Measurements from ENCODE around the gene ANKS1B. TPM values are rescaled to one million over a fixed set of nuclear protein-coding genes. Genes with fewer than 3 reads are reported as not detected.

The ANKS1B gene
- polyA plus RNA-seq, 3 donors: 4.2 to 5.4 (median 4.8) TPM

DNA sequence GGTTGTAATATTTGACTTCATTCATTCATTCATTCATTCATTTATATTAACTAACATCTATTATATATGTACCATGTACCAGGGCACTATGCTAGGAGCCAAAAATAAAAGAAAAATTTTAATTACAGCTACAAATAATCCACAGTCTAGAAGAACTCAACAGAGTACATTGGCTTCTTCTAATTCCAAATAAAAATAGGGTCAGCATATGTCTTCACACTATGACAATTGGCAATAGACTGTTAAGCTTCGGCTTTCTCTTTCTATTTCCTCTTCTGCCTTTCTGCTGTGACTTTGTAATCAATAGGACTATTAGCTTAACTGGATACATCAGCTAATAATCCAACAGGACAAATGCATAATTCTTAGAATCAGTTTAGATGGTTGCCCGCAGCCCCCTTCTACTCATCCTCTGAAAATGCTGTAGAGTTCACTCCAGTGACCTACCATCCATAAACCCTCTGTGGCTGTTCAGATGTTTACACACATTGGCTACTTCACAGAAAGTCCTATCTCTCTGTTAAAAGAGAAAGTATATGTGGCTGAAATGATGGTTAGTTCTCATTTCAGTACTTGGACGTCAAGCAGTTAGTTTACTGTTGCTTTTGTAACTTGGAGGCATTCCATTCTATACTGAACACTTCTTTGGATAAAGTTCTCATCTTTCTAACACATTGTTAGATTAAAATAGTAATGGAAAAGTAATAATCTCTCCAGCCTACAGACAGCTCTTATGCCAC, 782.7 kb downstream of the ANKS1B start:
- no peak for DNase-seq

DNA sequence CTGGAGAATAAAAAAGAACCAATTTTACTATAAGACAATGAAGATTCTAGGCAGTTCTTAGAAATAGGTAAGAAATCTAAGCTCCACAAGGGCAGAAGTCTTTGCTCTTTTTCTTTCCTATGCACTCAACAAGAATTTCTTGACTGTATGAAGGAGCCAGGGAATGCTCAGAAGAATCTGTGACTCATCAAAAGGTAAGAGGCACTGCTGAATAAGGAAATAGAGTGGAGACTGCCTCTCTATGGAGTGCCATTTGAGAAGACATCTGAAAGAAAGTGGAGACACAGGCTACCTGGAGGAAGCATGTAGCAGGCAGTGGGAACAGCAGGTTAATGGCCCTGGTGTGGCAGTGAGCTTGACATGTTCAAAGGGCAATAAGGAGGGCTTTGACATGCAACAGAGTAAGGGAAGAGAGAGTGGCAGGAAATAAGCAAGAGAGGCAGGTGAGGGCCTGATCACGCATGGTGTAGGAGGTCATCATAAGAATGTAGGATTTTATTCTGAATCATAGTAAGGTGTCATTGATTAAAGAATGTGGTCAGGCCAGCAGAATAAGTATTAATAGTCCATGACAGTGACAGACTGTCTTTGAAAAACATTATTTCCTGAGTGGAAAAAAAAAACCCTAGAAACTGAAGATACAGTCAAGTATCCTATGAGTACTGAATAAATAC, 783.9 kb downstream of the ANKS1B start:
- no peak for DNase-seq

DNA sequence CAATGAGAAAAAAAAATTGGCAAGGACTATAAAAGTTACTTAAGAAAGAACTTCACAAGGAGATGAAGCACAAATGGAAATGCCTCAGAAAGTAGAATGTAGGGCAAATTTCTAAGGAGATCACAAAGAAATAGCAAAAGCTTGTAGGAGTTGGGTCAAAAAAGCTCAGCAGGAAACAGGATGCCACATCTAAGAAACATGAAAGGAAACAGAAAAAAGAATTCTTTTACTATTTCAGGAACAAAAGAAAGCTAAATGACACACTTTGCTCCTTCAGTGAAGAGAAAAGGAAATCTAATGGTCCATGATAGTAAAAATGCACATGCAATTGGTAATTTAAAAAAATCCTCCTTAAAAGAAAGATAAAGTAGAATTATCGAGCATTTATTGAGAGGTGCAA, 789.3 kb downstream of the ANKS1B start:
- no peak for DNase-seq

DNA sequence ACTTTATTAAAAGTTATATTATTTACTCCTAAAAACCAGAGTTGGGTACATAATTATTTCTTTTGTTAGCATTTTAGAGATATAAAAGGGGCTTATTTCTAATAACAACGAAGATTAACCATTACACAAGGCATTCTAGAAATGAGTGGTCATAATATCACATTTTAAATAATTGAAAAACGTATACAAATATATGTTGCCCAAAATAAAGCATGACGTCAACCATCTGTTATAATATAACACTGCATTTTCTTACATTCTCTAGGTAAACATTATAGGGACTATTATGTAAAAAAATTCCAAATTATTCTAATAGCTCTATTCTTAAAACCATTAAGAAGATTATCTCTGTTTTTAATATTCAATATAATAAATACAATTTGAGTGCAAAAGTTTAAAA, 792.2 kb downstream of the ANKS1B start:
- no peak for DNase-seq

DNA sequence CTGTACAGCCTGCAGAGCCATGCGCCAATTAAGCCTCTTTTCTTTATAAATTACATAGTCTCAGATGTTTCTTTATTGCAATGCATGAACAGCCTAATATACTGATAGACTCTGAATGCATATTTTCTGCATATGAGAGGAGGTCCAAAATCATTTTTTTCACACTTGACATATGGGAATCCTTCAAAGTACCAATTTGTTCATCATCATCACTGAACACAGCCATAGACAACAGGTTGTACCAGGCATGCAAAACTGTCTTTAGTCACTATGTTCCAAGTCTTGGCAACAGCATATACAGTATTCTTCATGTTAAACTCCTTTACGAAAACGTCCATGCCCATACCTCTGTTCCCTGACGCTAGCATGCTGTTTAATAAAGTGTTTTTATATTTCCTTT, 807.9 kb downstream of the ANKS1B start:
- DNase-seq: no peak

DNA sequence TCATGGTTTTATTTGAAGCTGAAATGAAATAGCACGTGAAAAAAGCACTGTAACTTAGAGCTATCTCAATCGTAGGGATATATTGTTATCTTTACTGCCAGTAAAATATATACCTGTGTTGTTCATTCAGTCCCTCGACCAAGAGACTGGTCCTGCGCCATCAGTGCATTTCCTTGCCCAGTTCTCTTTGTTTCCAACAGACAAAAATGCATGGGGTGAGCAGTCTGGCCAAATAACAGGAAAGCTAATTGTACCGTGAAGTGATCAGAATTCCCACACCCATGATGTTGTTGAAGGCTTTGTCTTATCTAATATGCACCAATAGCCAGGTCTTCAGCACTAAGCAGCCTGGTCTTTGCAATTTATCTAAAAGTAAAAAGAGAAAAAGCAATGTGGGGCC, 814.3 kb downstream of the ANKS1B start:
- no peak for DNase-seq

DNA sequence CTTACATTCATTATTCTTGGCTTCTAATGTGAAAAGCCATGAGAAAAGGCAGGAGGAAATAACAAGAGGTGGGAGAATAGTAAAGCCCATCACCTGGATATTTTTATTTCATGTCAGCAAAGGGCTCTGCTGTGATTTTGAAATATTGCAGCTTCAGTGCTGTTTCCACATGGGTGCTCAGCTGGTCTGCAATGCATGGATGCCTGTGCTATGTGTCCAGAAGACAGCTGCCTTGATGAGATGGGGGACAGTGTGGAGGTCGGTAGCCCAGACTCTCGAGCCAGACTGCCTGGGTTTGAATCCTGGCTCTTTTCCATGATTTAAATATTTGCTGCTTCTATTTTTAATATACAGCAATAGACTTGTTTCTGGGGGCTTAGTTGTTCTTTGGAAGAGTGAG, 814.7 kb downstream of the ANKS1B start:
- DNase-seq: peak; percentile 17

DNA sequence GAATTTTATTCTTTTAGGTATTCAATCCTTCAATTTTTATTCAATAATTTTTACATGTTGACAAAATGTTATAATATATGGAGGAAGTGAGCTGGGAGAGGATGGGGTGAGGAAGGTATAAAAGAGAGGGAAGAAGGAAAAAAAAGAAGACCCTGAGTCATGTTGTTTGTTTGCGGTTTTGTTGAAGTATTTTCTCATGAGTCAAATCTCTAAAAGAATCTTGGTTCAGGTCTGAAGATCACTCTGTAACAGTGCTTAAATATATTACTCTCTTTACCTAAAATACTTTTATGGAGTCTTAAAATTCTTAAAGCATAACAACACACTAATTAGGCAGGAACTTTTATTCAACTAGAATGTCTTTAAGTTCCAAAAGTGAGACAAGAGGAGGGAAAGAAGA, 826.8 kb downstream of the ANKS1B start:
- DNase-seq: no peak

DNA sequence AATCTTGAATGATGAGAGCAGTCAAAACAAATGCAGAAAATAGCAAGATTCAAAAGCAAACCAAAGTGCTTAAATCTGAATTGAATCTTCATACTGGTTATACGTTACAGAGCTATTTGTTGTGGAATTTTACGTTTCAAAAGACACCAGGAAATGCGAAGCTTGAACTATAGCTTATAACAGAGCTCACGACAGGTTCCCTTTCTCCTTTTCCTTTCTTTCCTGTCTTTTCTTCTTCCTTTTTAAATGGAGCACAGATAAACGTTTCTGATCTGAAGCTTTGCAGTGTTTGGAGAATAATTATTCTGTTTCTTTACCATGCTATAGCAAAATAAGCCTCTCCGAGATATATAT, 829.8 kb downstream of the ANKS1B start:
- no peak for DNase-seq

DNA sequence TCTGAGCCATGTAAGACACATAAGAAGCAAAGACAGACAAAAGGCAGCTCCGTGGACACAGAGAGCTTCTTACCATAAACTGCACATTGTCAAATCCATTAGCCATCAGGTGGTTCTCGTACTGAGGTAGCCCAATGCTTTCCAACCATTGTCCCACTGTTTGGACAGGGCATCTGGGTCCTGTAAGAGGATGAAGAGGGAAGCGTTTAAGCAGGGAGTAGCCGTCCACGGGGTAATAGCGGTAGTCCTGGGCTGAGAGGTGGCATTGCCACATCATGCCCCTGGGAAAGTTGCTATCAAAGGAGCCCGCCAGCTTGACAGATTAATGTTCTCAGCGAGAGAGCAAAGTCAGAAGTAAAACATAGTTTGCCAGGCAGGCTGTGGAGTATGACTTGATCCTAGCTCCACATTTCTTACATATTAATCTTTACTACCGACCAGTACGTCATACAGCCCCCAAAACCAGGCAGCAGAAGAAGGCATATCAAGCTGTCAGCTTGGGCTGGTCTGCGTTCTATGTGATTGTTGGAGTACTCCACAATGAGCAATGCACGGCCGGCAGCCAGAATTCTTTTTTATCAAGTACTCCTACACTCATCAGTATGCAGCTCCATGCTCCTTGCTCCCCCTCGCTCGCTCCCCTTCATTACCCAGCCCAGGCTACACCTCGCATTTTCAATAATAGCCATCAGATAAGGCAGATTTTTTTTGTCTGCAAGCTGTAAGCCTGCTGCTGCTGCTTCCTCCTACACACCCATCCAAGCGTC, 830.3 kb downstream of the ANKS1B start:
- DNase-seq: peak; percentile 54

DNA sequence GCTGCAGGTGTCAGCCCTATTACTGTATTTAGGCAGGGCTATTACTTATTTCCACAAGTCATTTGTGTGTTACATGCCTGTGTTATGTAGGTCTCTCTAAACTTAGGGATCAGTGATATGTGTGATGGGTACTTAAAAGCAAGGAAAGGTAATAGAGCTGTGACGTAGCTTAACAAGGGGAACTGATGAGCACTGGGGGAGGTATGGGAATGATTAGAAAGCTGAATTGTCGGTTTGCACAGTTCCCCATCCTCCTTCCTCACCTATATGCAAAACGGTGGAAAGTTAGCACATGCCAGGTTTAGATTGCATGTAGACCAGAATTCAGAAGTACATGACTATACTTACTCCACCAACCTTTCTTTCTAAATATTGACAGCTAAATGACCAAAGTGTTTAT, 831.4 kb downstream of the ANKS1B start:
- DNase-seq: no peak

DNA sequence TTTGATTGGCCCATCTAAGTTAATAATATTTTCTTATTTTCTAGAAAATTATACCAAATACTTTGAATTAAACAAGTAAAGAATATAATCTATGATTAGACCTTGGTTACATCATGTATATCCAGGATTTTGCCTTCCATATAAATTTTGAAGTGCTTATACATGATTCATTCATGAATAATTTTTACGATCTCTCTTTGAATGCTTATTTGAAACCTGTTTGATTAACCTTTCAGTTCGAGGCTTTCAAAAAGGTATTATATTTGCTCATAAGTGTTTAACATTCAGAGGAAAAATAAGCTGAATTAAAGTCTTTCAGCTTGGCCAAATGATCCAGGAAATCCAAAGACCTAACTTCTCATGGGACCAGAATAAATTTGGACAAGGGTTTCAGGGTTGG, 832.4 kb downstream of the ANKS1B start:
- no peak for DNase-seq

DNA sequence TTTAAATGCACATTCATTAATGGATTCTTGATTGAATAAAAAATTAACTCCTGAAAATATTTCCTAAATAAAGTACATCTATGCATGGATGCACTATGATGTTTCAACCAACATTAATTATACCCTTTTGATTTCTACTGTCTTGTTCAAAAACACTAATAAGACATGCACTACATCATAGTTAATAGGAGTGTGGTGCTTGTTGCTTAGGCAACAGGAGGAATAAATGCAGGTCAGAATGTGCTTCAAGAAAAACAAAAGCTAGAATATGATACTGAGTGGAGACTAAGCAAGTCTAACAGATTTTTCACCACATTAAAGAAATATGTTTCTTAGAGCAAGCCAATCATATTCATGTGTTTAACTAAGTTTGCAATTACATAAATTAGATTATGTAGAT, 833.0 kb downstream of the ANKS1B start:
- no peak for DNase-seq

DNA sequence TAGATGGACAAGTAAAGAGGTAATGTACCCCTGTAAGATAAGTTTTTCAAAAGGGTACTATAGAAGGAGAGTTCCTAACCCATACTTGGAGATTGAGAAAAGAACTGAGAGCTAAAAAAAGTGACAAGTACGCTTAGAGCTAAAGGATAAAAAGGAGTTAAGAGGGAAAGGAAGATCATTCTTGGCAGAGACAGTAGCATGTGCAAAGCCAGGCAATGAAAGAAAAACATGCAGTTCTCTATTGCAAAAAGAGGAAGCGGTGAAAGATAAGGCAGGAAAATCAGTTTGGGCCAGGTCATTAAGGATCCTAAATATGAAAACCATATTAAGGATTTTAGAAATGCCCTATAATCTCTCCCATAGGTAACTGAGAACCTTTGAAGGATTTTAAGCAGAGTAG, 837.6 kb downstream of the ANKS1B start:
- DNase-seq: no peak

DNA sequence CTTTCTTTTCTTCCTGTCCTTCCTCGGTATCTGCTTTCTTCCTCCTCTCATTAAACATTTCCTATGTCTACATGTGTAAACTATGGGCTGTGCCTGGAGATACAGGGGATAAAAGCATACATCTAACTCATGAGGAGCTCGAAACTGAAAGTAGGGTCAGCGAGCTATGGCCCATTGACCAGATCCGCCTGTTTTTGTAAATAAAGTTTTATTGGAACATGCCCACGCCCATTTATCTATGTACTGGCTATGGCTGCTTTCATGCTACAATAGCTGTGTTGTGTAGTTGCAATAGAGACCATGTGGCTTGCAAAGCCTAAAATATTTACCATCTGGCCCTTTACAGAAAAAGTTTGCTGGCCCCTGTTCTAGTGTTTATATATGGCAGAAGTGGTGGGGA, 838.0 kb downstream of the ANKS1B start:
- DNase-seq: no peak

DNA sequence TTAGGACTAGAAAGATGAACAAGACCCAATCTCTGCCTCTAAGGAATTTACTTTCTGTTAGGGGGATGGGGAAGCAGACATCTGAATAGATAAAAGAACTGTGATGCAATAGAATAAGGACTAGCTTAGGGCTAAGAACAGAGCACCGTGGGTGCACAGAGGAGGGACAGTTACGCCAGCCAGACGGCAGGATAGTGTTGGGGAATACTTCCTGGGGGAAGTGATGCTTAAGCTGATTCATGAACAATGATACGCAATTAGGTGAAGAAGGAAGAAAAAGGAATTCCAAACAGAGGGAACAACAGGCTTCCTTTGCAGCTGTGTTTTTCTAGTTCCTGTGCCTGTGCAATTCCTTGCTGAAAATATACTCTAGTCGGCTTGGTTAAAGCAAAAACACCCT, 838.6 kb downstream of the ANKS1B start:
- no peak for DNase-seq

DNA sequence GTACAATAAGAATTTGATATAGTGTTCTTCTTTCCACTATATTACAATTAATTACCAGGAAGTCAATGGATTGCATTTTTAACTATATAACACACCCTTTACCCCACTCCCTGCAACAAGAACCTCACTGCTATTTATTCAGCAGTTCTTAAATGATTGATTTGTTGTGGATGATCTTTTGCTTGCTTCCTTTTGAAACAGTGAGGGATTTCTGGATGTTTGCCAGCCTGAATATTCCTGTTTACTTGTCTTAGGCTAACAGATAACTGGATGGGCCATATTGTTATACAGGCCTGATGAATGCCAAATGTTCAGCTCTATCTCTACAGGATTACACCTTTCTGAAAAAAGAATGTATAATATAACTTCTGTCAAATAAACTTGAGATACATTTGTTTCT, 842.1 kb downstream of the ANKS1B start:
- DNase-seq: no peak

DNA sequence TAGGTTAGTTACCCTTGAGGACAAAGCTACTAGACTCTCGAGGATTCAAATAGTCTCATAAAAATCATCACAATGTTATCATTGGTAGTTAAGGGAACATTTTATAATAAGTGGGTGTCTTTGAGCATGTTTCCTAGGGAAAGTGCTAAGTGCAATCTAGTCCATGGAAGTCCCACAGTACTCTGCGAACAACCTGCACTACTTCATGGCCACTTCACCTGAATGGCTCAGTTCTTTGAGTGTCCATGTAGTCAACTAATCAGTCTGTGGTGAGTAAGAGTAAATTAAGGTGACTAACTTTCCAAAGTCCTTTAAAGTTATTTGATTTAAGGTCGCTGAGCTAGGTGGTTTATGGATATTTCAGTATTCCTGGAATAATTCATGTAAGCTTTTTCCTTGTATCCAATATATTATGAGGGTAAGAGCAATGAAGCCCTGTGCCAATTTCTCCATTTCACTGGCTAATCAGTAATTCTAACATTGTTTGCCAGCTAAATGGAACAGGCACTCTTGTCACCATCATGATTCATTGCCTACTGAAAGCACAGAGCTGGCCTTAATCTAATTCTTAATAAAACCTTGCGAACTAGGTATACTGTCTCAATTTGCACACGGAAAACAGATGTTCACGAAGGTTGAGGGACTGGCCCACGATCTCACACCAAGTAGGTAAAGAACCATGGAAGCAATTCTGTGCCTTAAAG, 844.6 kb downstream of the ANKS1B start:
- no peak for DNase-seq

DNA sequence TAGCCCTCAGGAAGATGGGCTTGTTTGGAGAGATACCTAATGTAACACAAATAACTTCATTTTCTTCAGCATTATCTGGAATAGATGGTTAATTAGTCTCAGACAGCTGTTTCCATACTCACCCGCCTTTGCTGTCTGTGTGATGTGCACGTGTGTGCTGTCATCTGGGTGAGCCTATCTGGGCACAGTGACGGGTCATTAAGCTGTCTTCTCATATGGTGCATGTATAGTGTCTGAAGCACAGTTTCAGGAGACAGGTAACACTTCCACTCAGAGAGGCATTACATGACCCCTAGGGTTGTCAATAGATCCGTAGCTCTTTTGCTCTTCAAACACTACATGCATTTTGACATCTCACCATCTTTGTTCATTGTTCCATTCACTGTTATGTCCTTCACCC, 846.3 kb downstream of the ANKS1B start:
- DNase-seq: peak; percentile 31

DNA sequence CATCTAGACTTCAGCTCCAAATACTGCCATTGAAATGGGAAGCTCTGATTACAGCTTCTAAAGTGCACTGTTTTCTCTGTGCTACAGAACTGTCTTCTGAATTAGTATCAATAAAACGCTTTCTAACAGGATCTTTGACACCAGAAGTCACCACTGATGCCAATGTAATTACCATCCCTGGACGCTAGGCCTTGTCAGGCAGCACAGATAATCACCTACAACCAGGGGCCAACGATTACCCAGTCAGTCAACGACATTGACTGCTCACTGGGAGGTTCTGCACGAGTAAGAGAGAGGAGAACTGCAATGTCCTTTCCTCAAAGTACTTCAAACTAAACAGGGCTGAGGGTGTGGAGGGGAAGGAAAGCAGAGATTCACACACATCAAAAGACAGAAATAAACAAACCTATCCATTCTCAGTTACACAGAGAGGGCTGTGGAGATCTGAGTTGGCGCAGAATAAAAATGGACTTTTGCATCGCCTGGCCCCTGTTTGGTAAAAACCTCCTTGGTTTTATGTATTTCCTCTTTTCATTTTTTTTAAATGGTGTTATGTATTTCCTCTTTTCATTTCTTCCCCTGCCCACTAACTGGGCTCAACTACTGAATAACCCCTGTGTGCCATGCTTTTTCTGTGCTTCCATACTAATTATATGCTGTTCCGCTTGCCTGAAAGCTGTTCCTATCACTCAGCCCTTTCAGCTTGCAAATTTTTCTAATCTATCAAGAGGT, 847.4 kb downstream of the ANKS1B start:
- no peak for DNase-seq

DNA sequence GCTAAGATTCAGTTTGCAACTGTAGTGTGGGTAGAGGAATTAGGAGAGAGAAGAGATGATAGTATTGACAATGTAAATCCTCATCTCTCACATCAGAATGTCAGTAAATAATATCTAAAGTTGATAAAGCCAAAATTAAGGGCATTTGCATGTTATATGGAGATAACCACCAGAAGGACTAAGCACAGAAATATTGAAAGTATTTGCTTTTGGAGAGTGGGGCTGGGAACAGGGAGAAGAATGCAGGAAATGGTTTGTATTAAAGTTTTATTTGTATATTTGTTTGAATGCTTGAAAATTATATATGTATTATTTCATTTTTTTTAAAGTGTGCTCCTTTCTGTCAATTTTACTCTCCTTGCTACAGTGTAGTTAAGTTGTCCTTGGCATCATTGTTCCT, 848.2 kb downstream of the ANKS1B start:
- no peak for DNase-seq

DNA sequence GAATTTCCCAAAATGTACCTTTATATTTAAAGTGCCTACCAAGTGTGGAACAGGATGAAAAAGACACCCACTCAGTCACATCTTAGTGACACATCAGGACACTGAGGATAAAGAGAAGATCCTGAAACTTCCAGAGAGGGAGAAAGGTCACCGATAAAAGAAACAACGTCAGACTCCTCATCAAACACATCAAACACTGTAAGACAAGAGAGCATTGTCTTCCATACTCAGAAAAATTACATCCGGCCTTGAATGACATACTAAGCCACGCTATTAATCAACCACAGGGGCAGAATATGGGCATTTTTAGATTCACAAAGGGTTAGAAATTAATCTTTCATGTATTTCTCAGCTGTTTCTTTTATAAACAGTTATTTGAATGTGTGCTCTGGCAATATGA, 849.4 kb downstream of the ANKS1B start:
- no peak for DNase-seq

All from renal pelvis (tissue), 4 donors.